Ascending aorta (tissue), 2 donors: ENCODE measurements around the gene GH2. TPM values are rescaled to one million over a fixed set of nuclear protein-coding genes. Genes with fewer than 3 reads are reported as not detected.
"Not testable (repeated sequence)": the region's sequence is repeated elsewhere in the genome, so short reads cannot be mapped to it uniquely, and the experiment has no call there.

Source experiments
- DNase-seq, 2 donors: peaks; one replicate each; pipeline ENCODE4 v3.0.0-alpha.2; 2019; ENCODE audit warnings: low spot score in 2 of 2
- H3K27ac ChIP-seq, 2 donors: fragments of 200-600 bp; sonication (generic); one replicate each; pipeline ENCODE4 v1.5.1; 2016 to 2017; ENCODE audit warnings: mild to moderate bottlenecking in 1 of 2
- H3K27me3 ChIP-seq: fragments of 200-600 bp; sonication (generic); one replicate; pipeline ENCODE4 v1.5.1; 2017
- H3K36me3 ChIP-seq, 2 donors: fragments of 200-600 bp; sonication (generic); one replicate each; pipeline ENCODE4 v1.5.1; 2016
- H3K4me1 ChIP-seq, 2 donors: fragments of 200-600 bp; sonication (generic); one replicate each; pipeline ENCODE4 v1.5.1; 2016 to 2017; ENCODE audit warnings: mild to moderate bottlenecking in 1 of 2
- H3K4me3 ChIP-seq, 2 donors: fragments of 200-600 bp; sonication (generic); one replicate each; pipeline ENCODE4 v1.5.1; 2016 to 2017; ENCODE audit warnings: mild to moderate bottlenecking in 1 of 2
- H3K9me3 ChIP-seq, 2 donors: fragments of 200-600 bp; sonication (generic); one replicate each; pipeline ENCODE4 v1.5.1; 2016
- intact Hi-C: fragments of 100-400 bp; cut with DNase I; formaldehyde crosslinking; loops from one replicate; pipeline ENCODE4 v1.15.1; 2023
- total RNA-seq: library from RNA; depleted of rRNA; stranded (reverse); fragments of >200 nt; gene quantifications from one replicate; pipeline ENCODE4 v1.1.0, GENCODE V29; 2016
- TF ChIP-seq, protein P1 (sequence below), 3 experiments: fragments of 200-600 bp in 2 of 3; fragments of 450-650 bp in 1 of 3; sonication (generic) in 2 of 3; IDR thresholded peaks; one replicate each; pipeline ENCODE4 v1.5.1; 2016 to 2019; ENCODE audit warnings: antibody characterized with exemption in 3 of 3, mild to moderate bottlenecking in 1 of 3, moderate library complexity in 1 of 3

Gene GH2
- total RNA-seq, 1 donor from 2014 or later = not detected

DNA sequence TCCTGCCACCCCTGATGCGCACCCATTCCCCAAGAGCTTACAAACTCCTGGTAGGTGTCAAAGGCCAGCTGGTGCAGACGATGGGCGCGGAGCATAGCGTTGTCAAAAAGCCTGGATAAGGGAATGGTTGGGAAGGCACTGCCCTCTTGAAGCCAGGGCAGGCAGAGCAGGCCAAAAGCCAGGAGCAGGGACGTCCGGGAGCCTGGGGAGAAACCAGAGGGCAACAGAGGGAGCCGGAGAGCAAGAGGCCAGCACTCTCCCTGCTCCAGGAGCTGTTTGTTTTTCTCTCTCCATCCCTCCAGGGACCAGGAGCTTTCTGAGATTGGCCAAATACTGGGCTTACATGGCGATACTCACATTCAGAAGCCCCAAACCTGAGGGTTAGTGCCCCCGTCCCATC is 36.6 kb upstream of the GH2 start:
- intact Hi-C loops = loop anchor here (2.0 kb wide), 2 partner anchors 106 to 214 kb away; no protein-coding TSS in a partner anchor
- no peak for DNase-seq

DNA sequence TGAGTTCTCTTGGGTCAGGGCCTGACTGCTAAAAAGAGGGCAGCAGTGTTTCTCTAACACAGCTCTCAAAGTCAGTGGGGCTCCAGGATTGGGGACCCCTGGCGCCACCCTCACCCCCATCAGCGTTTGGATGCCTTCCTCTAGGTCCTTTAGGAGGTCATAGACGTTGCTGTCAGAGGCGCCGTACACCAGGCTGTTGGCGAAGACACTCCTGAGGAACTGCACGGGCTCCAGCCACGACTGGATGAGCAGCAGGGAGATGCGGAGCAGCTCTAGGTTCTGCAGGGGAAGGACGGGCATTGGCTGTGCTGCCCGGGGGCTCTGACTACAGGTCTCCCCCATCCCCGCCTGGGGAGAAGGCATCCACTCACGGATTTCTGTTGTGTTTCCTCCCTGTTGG is 35.9 kb upstream of the GH2 start:
- Histone ChIP-seq H3K4me1 (no peaks in the 10 kb centered on the region), H3K4me3 (no peak overlapping the region), H3K27ac (no peak overlapping the region), H3K36me3 (no peaks in the 10 kb centered on the region), H3K27me3 (no peaks in the 10 kb centered on the region), H3K9me3 (no peaks in the 10 kb centered on the region)
- DNase-seq = no peak
- intact Hi-C loops = loop anchor here (2.0 kb wide), 2 partner anchors 107 to 215 kb away; no protein-coding TSS in a partner anchor
- TF ChIP-seq, protein P1, sequence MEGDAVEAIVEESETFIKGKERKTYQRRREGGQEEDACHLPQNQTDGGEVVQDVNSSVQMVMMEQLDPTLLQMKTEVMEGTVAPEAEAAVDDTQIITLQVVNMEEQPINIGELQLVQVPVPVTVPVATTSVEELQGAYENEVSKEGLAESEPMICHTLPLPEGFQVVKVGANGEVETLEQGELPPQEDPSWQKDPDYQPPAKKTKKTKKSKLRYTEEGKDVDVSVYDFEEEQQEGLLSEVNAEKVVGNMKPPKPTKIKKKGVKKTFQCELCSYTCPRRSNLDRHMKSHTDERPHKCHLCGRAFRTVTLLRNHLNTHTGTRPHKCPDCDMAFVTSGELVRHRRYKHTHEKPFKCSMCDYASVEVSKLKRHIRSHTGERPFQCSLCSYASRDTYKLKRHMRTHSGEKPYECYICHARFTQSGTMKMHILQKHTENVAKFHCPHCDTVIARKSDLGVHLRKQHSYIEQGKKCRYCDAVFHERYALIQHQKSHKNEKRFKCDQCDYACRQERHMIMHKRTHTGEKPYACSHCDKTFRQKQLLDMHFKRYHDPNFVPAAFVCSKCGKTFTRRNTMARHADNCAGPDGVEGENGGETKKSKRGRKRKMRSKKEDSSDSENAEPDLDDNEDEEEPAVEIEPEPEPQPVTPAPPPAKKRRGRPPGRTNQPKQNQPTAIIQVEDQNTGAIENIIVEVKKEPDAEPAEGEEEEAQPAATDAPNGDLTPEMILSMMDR (IDR thresholded peaks at IDR 0.05) = no peak

More for the DNA sequence above, 36.6 kb upstream of the GH2 start:
- no peak overlapping the region for H3K4me3 ChIP-seq
- H3K4me1 ChIP-seq = no peaks in the 10 kb centered on the region
- no peaks in the 10 kb centered on the region for H3K9me3 ChIP-seq
- no peak overlapping the region for H3K27ac ChIP-seq
- TF ChIP-seq, protein P1 (IDR thresholded peaks at IDR 0.05) = no peak
- no peaks in the 10 kb centered on the region for H3K36me3 ChIP-seq
- H3K27me3 ChIP-seq = no peaks in the 10 kb centered on the region

DNA sequence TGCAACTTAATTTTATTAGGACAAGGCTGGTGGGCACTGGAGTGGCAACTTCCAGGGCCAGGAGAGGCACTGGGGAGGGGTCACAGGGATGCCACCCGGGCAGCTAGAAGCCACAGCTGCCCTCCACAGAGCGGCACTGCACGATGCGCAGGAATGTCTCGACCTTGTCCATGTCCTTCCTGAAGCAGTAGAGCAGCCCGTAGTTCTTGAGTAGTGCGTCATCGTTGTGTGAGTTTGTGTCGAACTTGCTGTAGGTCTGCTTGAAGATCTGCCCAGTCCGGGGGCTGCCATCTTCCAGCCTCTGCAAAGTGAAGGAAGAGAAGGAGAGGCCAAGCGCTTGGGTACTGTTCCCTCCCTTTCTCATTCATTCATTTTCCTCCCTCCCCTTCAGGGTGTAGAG is 35.5 kb upstream of the GH2 start:
- H3K9me3 ChIP-seq, H3K4me1 ChIP-seq, intact Hi-C loops, DNase-seq, H3K27me3 ChIP-seq, H3K4me3 ChIP-seq, H3K27ac ChIP-seq, H3K36me3 ChIP-seq: not testable (repeated sequence)

DNA sequence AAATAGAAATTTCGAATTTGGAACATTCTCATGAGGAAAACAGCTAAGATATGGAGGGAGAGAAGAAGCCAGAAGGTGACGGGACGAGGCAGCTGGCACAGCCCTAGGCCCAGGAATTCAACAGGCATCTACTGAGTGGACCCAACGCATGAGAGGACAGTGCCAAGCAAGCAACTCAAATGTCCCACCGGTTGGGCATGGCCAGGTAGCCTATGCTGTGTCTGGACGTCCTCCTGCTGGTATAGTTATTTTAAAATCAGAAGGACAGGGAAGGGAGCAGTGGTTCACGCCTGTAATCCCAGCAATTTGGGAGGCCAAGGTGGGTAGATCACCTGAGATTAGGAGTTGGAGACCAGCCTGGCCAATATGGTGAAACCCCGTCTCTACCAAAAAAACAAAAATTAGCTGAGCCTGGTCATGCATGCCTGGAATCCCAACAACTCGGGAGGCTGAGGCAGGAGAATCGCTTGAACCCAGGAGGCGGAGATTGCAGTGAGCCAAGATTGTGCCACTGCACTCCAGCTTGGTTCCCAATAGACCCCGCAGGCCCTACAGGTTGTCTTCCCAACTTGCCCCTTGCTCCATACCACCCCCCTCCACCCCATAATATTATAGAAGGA is 34.9 kb upstream of the GH2 start:
- Histone ChIP-seq H3K36me3 (no peaks in the 10 kb centered on the region), H3K4me3 (no peak overlapping the region), H3K27ac (no peak overlapping the region), H3K9me3 (no peaks in the 10 kb centered on the region), H3K27me3 (no peaks in the 10 kb centered on the region), H3K4me1 (no peaks in the 10 kb centered on the region)
- intact Hi-C loops = no loop called here
- DNase-seq = no peak
- TF ChIP-seq, protein P1 (IDR thresholded peaks at IDR 0.05) = no peak

DNA sequence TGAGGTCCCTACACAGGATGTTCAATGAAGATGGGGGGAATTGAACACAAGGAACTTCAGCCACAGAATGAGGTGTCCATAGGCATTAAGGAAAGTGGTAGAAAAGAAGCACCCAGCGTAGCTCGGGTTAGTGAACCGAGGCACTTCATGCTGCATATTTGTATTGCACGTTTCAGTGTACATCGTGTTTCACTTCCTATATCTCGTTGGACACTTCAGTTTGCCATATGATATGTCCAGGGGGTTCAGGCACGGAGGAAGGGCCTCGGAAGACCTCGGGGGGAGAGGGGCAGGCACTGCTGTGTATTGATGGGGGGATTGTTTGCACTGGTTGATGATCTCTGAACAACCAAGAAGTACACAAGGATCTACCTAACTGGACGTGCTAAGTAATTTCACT is 34.0 kb upstream of the GH2 start:
- H3K36me3 ChIP-seq, H3K9me3 ChIP-seq, intact Hi-C loops: not testable (repeated sequence)

DNA sequence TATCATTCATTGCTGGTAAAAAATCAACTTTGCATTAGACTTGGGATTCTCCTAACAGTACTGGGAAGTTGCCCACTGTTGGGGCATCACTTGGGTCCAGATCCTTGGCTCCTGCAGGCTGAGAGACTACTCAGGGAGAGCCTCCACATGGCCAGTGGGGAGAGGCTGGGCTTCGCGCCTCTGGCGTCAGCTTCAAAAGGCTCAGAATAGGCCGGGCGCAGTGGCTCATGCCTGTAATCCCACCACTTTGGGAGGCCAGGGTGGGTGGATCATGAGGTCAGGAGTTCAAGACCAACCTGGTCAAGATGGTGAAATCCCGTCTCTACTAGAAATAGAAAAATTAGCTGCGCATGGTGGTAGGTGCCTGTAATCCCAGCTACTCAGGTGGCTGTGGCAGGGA is 32.7 kb upstream of the GH2 start:
- intact Hi-C loops = no loop called here

More for the DNA sequence above, 34.0 kb upstream of the GH2 start:
- not testable (repeated sequence) for H3K4me3 ChIP-seq, H3K27ac ChIP-seq, H3K27me3 ChIP-seq, DNase-seq, H3K4me1 ChIP-seq

More for the DNA sequence above, 32.7 kb upstream of the GH2 start:
- Histone ChIP-seq H3K4me3 (no peak overlapping the region), H3K4me1 (no peaks in the 10 kb centered on the region), H3K27ac (no peak overlapping the region), H3K27me3 (no peaks in the 10 kb centered on the region), H3K36me3 (no peaks in the 10 kb centered on the region), H3K9me3 (no peaks in the 10 kb centered on the region)
- TF ChIP-seq, protein P1 (IDR thresholded peaks at IDR 0.05) = no peak
- no peak for DNase-seq
